Cardiac muscle cell (in vitro differentiated cells and primary cell): ENCODE results near the gene CRIM1. TPM values are rescaled to one million over a fixed set of nuclear protein-coding genes. Genes with fewer than 3 reads are reported as not detected.

Experiments used
- DNase-seq, 2 donors: peaks; one replicate each; pipeline versions ENCODE4 v3.0.0 to v3.0.0-alpha.2; 2010 to 2017; ENCODE audit warnings: low read depth in 1 of 2, low spot score in 1 of 2
- H3K27ac ChIP-seq: fragments of 200-600 bp; sonication (generic); 2 replicates; pipeline ENCODE4 v1.5.1; 2016
- H3K27me3 ChIP-seq: fragments of 200-600 bp; sonication (generic); 2 replicates; pipeline ENCODE4 v1.6.0; 2016; ENCODE audit warnings: control low read depth
- H3K36me3 ChIP-seq: fragments of 200-600 bp; sonication (generic); 2 replicates; pipeline ENCODE4 v1.5.1; 2016; ENCODE audit warnings: control low read depth
- H3K4me1 ChIP-seq: fragments of 200-600 bp; sonication (generic); 2 replicates; pipeline ENCODE4 v1.8.1; 2017; ENCODE audit warnings: low read depth, mild to moderate bottlenecking, mixed run types
- H3K4me3 ChIP-seq: fragments of 200-600 bp; sonication (generic); 2 replicates; pipeline ENCODE4 v1.5.1; 2016; ENCODE audit warnings: mild to moderate bottlenecking
- H3K9me3 ChIP-seq: fragments of 200-600 bp; sonication (generic); 2 replicates; pipeline ENCODE4 v1.5.1; 2017; ENCODE audit warnings: low read depth, mild to moderate bottlenecking, control low read depth
- polyA plus RNA-seq: library from polyadenylated mRNA; unstranded; fragments of >200 nt; fragmentation: Nextera tagmentation; extraction: Ambion mirVana; gene quantifications from 2 replicates; pipeline ENCODE4 v1.2.1, GENCODE V29; 2016
- total RNA-seq: library from RNA; depleted of rRNA; stranded (reverse); fragments of >200 nt; gene quantifications from 2 replicates; pipeline ENCODE4 v1.2.3, GENCODE V29; 2016
- TF ChIP-seq, protein P1 (sequence below): IDR thresholded peaks from 2 replicates; pipeline ENCODE4 v1.5.1; 2012; ENCODE audit warnings: low read depth, mild to moderate bottlenecking, low read length

The CRIM1 gene
- total and polyA plus RNA-seq, 2 experiments from 2014 or later: 2.4 to 5.4 TPM

DNA sequence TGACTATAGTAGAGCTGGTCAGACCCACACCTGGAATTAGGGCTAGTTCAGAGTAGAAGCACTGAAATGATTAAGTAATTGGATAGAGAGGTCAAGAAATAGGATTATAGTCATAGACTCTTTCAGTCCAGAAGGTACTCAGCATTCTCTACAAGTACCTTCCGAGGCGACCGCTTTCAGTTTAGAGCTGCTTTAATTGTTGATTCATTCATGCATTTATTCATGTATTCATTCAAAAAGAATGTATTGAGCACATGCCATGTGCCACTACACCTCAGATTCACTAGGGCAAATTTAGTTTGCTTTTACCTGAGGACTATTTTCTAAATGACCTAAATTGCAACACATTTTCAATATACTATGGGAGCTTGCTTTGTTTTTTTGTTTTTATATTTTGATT lies 48.7 kb downstream of the CRIM1 start:
- peaks cover 7% of the 10 kb centered on the region for H3K4me1 ChIP-seq

DNA sequence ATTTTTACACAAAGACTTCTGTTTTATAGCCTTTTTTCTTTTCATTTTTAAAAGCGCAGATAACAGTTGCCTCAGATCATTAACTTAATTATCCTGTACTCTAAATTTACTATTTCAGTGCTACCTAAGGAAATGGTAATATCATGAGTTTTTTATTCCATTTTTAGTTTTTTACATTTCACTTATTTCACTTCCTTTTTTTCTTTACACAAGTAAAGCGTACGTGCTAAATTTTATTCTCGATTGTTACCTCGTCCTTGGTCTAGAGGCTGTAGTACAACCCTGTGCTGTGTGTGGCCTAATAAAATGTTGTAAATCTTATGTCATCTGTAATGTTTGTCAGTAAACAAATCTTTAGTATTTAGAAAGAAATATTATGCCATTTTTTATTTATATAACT lies 49.2 kb downstream of the CRIM1 start:
- no peak for DNase-seq
- Histone ChIP-seq H3K9me3 (no peaks in the 10 kb centered on the region), H3K4me1 (peaks cover 3% of the 10 kb centered on the region), H3K4me3 (no peak overlapping the region), H3K36me3 (no peaks in the 10 kb centered on the region), H3K27ac (no peak overlapping the region), H3K27me3 (peaks cover 6% of the 10 kb centered on the region)
- TF ChIP-seq, protein P1, sequence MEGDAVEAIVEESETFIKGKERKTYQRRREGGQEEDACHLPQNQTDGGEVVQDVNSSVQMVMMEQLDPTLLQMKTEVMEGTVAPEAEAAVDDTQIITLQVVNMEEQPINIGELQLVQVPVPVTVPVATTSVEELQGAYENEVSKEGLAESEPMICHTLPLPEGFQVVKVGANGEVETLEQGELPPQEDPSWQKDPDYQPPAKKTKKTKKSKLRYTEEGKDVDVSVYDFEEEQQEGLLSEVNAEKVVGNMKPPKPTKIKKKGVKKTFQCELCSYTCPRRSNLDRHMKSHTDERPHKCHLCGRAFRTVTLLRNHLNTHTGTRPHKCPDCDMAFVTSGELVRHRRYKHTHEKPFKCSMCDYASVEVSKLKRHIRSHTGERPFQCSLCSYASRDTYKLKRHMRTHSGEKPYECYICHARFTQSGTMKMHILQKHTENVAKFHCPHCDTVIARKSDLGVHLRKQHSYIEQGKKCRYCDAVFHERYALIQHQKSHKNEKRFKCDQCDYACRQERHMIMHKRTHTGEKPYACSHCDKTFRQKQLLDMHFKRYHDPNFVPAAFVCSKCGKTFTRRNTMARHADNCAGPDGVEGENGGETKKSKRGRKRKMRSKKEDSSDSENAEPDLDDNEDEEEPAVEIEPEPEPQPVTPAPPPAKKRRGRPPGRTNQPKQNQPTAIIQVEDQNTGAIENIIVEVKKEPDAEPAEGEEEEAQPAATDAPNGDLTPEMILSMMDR: no peak

More for the DNA sequence above, 48.7 kb downstream of the CRIM1 start:
- Histone ChIP-seq H3K36me3 (no peaks in the 10 kb centered on the region), H3K4me3 (no peak overlapping the region), H3K27me3 (peaks cover 6% of the 10 kb centered on the region), H3K27ac (no peak overlapping the region), H3K9me3 (no peaks in the 10 kb centered on the region)
- DNase-seq: no peak
- TF ChIP-seq, protein P1: no peak

- Histone ChIP-seq H3K27ac (no peak overlapping the region), H3K4me3 (no peak overlapping the region), H3K36me3 (no peaks in the 10 kb centered on the region), H3K27me3 (peaks cover 6% of the 10 kb centered on the region), H3K4me1 (no peaks in the 10 kb centered on the region), H3K9me3 (no peaks in the 10 kb centered on the region)
- no peak for DNase-seq
- TF ChIP-seq, protein P1: no peak
Observed at GRCh38 chr2:36405183-36405582, 49.6 kb downstream of the CRIM1 start.

DNA sequence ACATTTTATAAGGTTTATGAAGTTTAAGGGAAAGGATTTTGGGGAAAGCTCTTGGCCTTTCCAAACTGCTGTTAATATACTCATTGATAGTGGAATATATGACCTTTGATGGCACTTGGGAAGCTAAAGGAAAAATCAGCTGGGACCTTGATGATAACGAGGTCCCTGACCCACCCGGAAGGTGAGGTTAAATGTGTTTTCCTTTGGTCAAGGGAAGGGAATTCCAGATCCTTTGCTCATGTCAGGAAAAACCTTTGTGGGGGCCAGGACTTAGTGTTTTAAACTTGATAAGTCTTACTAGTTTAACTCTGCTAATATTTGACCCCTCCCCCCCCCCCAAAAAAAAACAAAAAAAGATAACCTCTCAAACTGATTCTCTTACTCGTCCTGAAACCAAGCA lies 50.7 kb downstream of the CRIM1 start:
- H3K27me3 ChIP-seq: peaks cover 6% of the 10 kb centered on the region
- TF ChIP-seq, protein P1: no peak
- DNase-seq: no peak
- H3K9me3 ChIP-seq: no peaks in the 10 kb centered on the region
- H3K36me3 ChIP-seq: no peaks in the 10 kb centered on the region
- H3K4me3 ChIP-seq: no peak overlapping the region
- H3K4me1 ChIP-seq: no peaks in the 10 kb centered on the region
- H3K27ac ChIP-seq: no peak overlapping the region

DNA sequence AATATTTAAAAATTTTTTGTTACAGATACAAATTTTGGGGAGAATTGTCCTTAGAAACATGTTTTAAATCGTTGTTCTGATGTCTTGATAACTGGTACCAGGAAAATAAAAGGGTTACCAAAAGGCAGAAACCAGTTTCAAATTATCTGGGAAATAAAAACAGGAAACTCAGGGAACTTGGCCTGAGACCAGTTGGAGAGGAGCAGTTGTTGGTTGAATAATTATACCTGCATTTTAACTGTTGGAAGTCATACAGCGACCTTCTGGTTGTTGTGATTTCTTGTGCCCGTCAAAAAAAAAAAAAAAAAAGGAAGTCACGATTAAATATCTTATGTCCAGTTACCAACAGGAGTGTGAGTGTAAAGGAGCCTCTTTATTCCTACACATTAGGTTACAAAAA lies 51.8 kb downstream of the CRIM1 start:
- no peak overlapping the region for H3K4me3 ChIP-seq
- peaks cover 3% of the 10 kb centered on the region for H3K27me3 ChIP-seq
- no peaks in the 10 kb centered on the region for H3K9me3 ChIP-seq
- no peak for DNase-seq
- TF ChIP-seq, protein P1: no peak
- H3K36me3 ChIP-seq: no peaks in the 10 kb centered on the region
- H3K27ac ChIP-seq: no peak overlapping the region
- no peaks in the 10 kb centered on the region for H3K4me1 ChIP-seq

- DNase-seq: peak; percentile 13 to 65
- H3K4me1 ChIP-seq: no peaks in the 10 kb centered on the region
- TF ChIP-seq, protein P1: no peak
Observed at GRCh38 chr2:36408198-36408703, 52.7 kb downstream of the CRIM1 start.

More at GRCh38 chr2:36408198-36408703, 52.7 kb downstream of the CRIM1 start:
- Histone ChIP-seq H3K9me3 (no peaks in the 10 kb centered on the region), H3K27ac (no peak overlapping the region), H3K4me3 (no peak overlapping the region), H3K36me3 (no peaks in the 10 kb centered on the region), H3K27me3 (no peaks in the 10 kb centered on the region)
